Suprapubic skin (tissue), 4 donors: ENCODE measurements around the gene MYEOV. TPM values are rescaled to one million over a fixed set of nuclear protein-coding genes. Genes with fewer than 3 reads are reported as not detected.

Experiments
- DNase-seq, 2 donors: peaks; one replicate each; pipeline ENCODE4 v3.0.0-alpha.2; 2019; ENCODE audit warnings: low spot score in 2 of 2
- H3K27ac ChIP-seq: fragments of 200-600 bp; sonication (generic); one replicate; pipeline ENCODE4 v1.5.1; 2019
- H3K27me3 ChIP-seq: fragments of 200-600 bp; sonication (generic); one replicate; pipeline ENCODE4 v1.5.1; 2019
- H3K36me3 ChIP-seq: fragments of 200-600 bp; sonication (generic); one replicate; pipeline ENCODE4 v1.5.1; 2019
- H3K4me1 ChIP-seq: fragments of 200-600 bp; sonication (generic); one replicate; pipeline ENCODE4 v1.5.1; 2019
- H3K4me3 ChIP-seq: fragments of 200-600 bp; sonication (generic); one replicate; pipeline ENCODE4 v1.5.1; 2019; ENCODE audit warnings: mild to moderate bottlenecking
- H3K9me3 ChIP-seq: fragments of 200-600 bp; sonication (generic); one replicate; pipeline ENCODE4 v1.5.1; 2019
- CTCF ChIP-seq, 2 donors: fragments of 200-600 bp in 1 of 2; fragments of 450-650 bp in 1 of 2; sonication (generic) in 1 of 2; IDR thresholded peaks; one replicate each; pipeline ENCODE4 v1.5.1; 2016 to 2019; ENCODE audit warnings: antibody characterized with exemption in 2 of 2, mild to moderate bottlenecking in 1 of 2, moderate library complexity in 1 of 2
- EP300 ChIP-seq: sonication (generic); formaldehyde crosslinking; IDR thresholded peaks from one replicate; pipeline ENCODE4 v1.6.1; 2017; ENCODE audit warnings: antibody characterized with exemption
- POLR2A ChIP-seq, 2 donors: fragments of 450-650 bp; IDR thresholded peaks; one replicate each; pipeline ENCODE4 v1.6.1; 2017; ENCODE audit warnings: antibody characterized with exemption in 2 of 2, mild to moderate bottlenecking in 2 of 2, moderate library complexity in 2 of 2
- POLR2AphosphoS5 ChIP-seq, 3 donors: sonication (generic); formaldehyde crosslinking; IDR thresholded peaks; one replicate each; pipeline ENCODE4 v1.6.1; 2017; ENCODE audit warnings: antibody characterized with exemption in 3 of 3
- WGBS: methylation state at CpG from one replicate; pipeline ENCODE4 v1.1.5; 2018; 5-methylcytosine and 5-hydroxymethylcytosine counted together
- total RNA-seq, 4 donors: library from RNA; depleted of rRNA; stranded (reverse); fragments of >200 nt; gene quantifications; one replicate each; pipeline ENCODE4 v1.1.0, GENCODE V29; 2016

Gene MYEOV
- total RNA-seq, 4 donors from 2014 or later, result 9.9 to 25.6 (median 15.8) TPM

- no peak overlapping the region for H3K27ac ChIP-seq
- no peaks in the 10 kb centered on the region for H3K36me3 ChIP-seq
- no peaks in the 10 kb centered on the region for H3K9me3 ChIP-seq
- no peaks in the 10 kb centered on the region for H3K27me3 ChIP-seq
- peak in 1 of 2 donors; percentile 37 for DNase-seq
- 69% methylated on average over 12 of the region's 12 CpGs for WGBS
- H3K4me3 ChIP-seq, result no peak overlapping the region
- TF ChIP-seq POLR2A (IDR thresholded peaks at IDR 0.05) (no peak), EP300 (no peak), POLR2AphosphoS5 (IDR thresholded peaks at IDR 0.05) (no peak), CTCF (IDR thresholded peaks at IDR 0.05) (no peak)
- peaks cover 8% of the 10 kb centered on the region for H3K4me1 ChIP-seq
Observed at GRCh38 chr11:69335781-69336405, 41.9 kb downstream of the MYEOV start.

- Histone ChIP-seq H3K4me1 (peaks cover 8% of the 10 kb centered on the region), H3K27me3 (no peaks in the 10 kb centered on the region), H3K9me3 (no peaks in the 10 kb centered on the region), H3K27ac (peak overlapping the region; percentile 17), H3K36me3 (no peaks in the 10 kb centered on the region), H3K4me3 (no peak overlapping the region)
- peak in 1 of 2 donors; percentile 69 for DNase-seq
- TF ChIP-seq POLR2A (IDR thresholded peaks at IDR 0.05) (no peak), CTCF (IDR thresholded peaks at IDR 0.05) (no peak), POLR2AphosphoS5 (IDR thresholded peaks at IDR 0.05) (no peak), EP300 (no peak)
- WGBS, result 46% methylated on average over 6 of the region's 6 CpGs
Observed at GRCh38 chr11:69337211-69337721, 43.3 kb downstream of the MYEOV start.

- Histone ChIP-seq H3K4me3 (no peak overlapping the region), H3K36me3 (no peaks in the 10 kb centered on the region), H3K9me3 (no peaks in the 10 kb centered on the region), H3K4me1 (peaks cover 8% of the 10 kb centered on the region), H3K27ac (no peak overlapping the region), H3K27me3 (no peaks in the 10 kb centered on the region)
- peak in 1 of 2 donors; percentile 62 for DNase-seq
- TF ChIP-seq POLR2A (IDR thresholded peaks at IDR 0.05) (no peak), CTCF (IDR thresholded peaks at IDR 0.05) (no peak), POLR2AphosphoS5 (IDR thresholded peaks at IDR 0.05) (no peak), EP300 (no peak)
- 89% methylated on average over 11 of the region's 12 CpGs for WGBS
Observed at GRCh38 chr11:69339041-69339733, 45.2 kb downstream of the MYEOV start.

- no peak overlapping the region for H3K27ac ChIP-seq
- no peaks in the 10 kb centered on the region for H3K27me3 ChIP-seq
- 94% methylated on average over 5 of the region's 5 CpGs for WGBS
- no peak for TF ChIP-seq POLR2AphosphoS5 (IDR thresholded peaks at IDR 0.05)
- no peak for TF ChIP-seq EP300
- TF ChIP-seq CTCF (IDR thresholded peaks at IDR 0.05), result no peak
- peak in 1 of 2 donors; percentile 29 for DNase-seq
- H3K4me1 ChIP-seq, result peaks cover 8% of the 10 kb centered on the region
- H3K36me3 ChIP-seq, result no peaks in the 10 kb centered on the region
- H3K9me3 ChIP-seq, result no peaks in the 10 kb centered on the region
- no peak overlapping the region for H3K4me3 ChIP-seq
Observed at GRCh38 chr11:69339983-69340565, 46.1 kb downstream of the MYEOV start.
